ENCODE measurements around the gene PSMA6. TPM values are rescaled to one million over a fixed set of nuclear protein-coding genes. Genes with fewer than 3 reads are reported as not detected.
A peak's percentile ranks its signal among the peaks of the same experiment; 100 is the strongest.

The PSMA6 gene
- total and polyA plus RNA-seq, 2 of the 13 experiments (the other 11 are each of a cell fraction or from before 2014, with no cell fraction given) = 525 to 1,109 TPM

GRCh38 chr14:35336494-35337268 is 44.5 kb downstream of the PSMA6 start (continued):
- TF ChIP-seq FOXP1 (IDR thresholded peaks at IDR 0.05) = peak; percentile 23; the same call in 1 of the 2 replicates
- TF ChIP-seq FOXP1 (CRISPR knock-in tag; IDR thresholded peaks at IDR 0.05) = peak; percentile 95
- peak; percentile 100 for TF ChIP-seq IKZF5 (CRISPR knock-in tag; IDR thresholded peaks at IDR 0.05)
- TF ChIP-seq MAZ (IDR thresholded peaks at IDR 0.05; ENCODE audit: borderline replicate concordance, low read depth, low read length) = peak; percentile 95
- no peak for TF ChIP-seq MAZ (CRISPR knock-in tag; IDR thresholded peaks at IDR 0.05; ENCODE audit: low read depth)
- TF ChIP-seq RNF2 (conservative IDR thresholded peaks at IDR 0.05; ENCODE audit: low read depth) = peak; percentile 87
- TF ChIP-seq CENPBD1 (CRISPR knock-in tag; IDR thresholded peaks at IDR 0.05; ENCODE audit: borderline replicate concordance, low read depth) = no peak
- TF ChIP-seq ZNF580 (CRISPR knock-in tag; IDR thresholded peaks at IDR 0.05; ENCODE audit: borderline replicate concordance, low read depth) = peak; percentile 99
- peak; percentile 33; the same call in 1 of the 2 replicates for TF ChIP-seq E2F5 (CRISPR knock-in tag; conservative IDR thresholded peaks at IDR 0.05)
- TF ChIP-seq SKIL (CRISPR knock-in tag; IDR thresholded peaks at IDR 0.05; ENCODE audit: borderline replicate concordance) = no peak
- peak; percentile 98 for TF ChIP-seq U2AF1 (optimal IDR thresholded peaks at IDR 0.05; ENCODE audit: low read depth, low read length)
- peak; percentile 93 for TF ChIP-seq ZNF264 (CRISPR knock-in tag; IDR thresholded peaks at IDR 0.05)
- peak; percentile 98 for TF ChIP-seq ZFY (CRISPR knock-in tag; IDR thresholded peaks at IDR 0.05)
- peak; percentile 94 for TF ChIP-seq ZSCAN25 (CRISPR knock-in tag; IDR thresholded peaks at IDR 0.05)
- peak; percentile 97 for TF ChIP-seq ZNF124 (CRISPR knock-in tag; IDR thresholded peaks at IDR 0.05)
- TF ChIP-seq SOX13 (IDR thresholded peaks at IDR 0.05) = no peak
- peak in 1 of 2 experiments; percentile 97; a peak in 2 of 4 replicates for TF ChIP-seq SOX13 (CRISPR knock-in tag; conservative IDR thresholded peaks at IDR 0.05 in 1 of 2, IDR thresholded peaks at IDR 0.05 in 1 of 2)
- peak; percentile 97 for TF ChIP-seq FOXA3 (CRISPR knock-in tag; IDR thresholded peaks at IDR 0.05)
- peak; percentile 100 for TF ChIP-seq ZBTB7B (CRISPR knock-in tag; IDR thresholded peaks at IDR 0.05)
- TF ChIP-seq JUND (CRISPR knock-in tag; IDR thresholded peaks at IDR 0.05) = no peak
- TF ChIP-seq MIER3 (CRISPR knock-in tag; IDR thresholded peaks at IDR 0.05; ENCODE audit: borderline replicate concordance) = peak; percentile 100
- no peak for TF ChIP-seq IKZF1 (IDR thresholded peaks at IDR 0.05)
- peak; percentile 93 for TF ChIP-seq ATF5 (CRISPR knock-in tag; IDR thresholded peaks at IDR 0.05; ENCODE audit: low read depth)
- TF ChIP-seq SMC3 (IDR thresholded peaks at IDR 0.05; ENCODE audit: low read length) = peak; percentile 24; the same call in 1 of the 2 replicates
- TF ChIP-seq TFAP4 (IDR thresholded peaks at IDR 0.05; ENCODE audit: borderline replicate concordance, low read depth) = peak; percentile 93; the same call in 1 of the 2 replicates
